ENCODE measurements around the gene NOM1. TPM values are rescaled to one million over a fixed set of nuclear protein-coding genes. Genes with fewer than 3 reads are reported as not detected.

Gene NOM1
- total RNA-seq, 1 donor from 2014 or later, result 47.2 TPM

- no peak for DNase-seq (ENCODE audit: low spot score)
- no peak overlapping the region for H3K4me3 Mint-ChIP-seq (ENCODE audit: low read depth)
- H3K4me1 Mint-ChIP-seq (ENCODE audit: low read depth), result no peaks in the 10 kb centered on the region
- H3K27ac Mint-ChIP-seq, result no peak overlapping the region
- intact Hi-C loops (cut with micrococcal nuclease), result no loop called here
- no peaks in the 10 kb centered on the region for H3K9me3 Mint-ChIP-seq
- no peaks in the 10 kb centered on the region for H3K27me3 Mint-ChIP-seq (ENCODE audit: low read depth)
- peaks cover 62% of the 10 kb centered on the region for H3K36me3 Mint-ChIP-seq (ENCODE audit: low read depth)
Measured at GRCh38 chr7:156969972-156970420, 20.5 kb downstream of the NOM1 start.

- peaks cover 60% of the 10 kb centered on the region for H3K36me3 Mint-ChIP-seq (ENCODE audit: low read depth)
- intact Hi-C loops (cut with micrococcal nuclease), result no loop called here
- H3K27me3 Mint-ChIP-seq (ENCODE audit: low read depth), result no peaks in the 10 kb centered on the region
- H3K4me3 Mint-ChIP-seq (ENCODE audit: low read depth), result no peak overlapping the region
- H3K4me1 Mint-ChIP-seq (ENCODE audit: low read depth), result no peaks in the 10 kb centered on the region
- H3K9me3 Mint-ChIP-seq, result peaks cover 11% of the 10 kb centered on the region
- no peak overlapping the region for H3K27ac Mint-ChIP-seq
- no peak for DNase-seq (ENCODE audit: low spot score)
Measured at GRCh38 chr7:156975620-156976019, 26.1 kb downstream of the NOM1 start.

- DNase-seq (ENCODE audit: low spot score), result no peak
- no peaks in the 10 kb centered on the region for H3K27me3 Mint-ChIP-seq (ENCODE audit: low read depth)
- H3K4me1 Mint-ChIP-seq (ENCODE audit: low read depth), result no peaks in the 10 kb centered on the region
- no peak overlapping the region for H3K27ac Mint-ChIP-seq
- H3K4me3 Mint-ChIP-seq (ENCODE audit: low read depth), result no peak overlapping the region
- peaks cover 52% of the 10 kb centered on the region for H3K36me3 Mint-ChIP-seq (ENCODE audit: low read depth)
- intact Hi-C loops (cut with micrococcal nuclease), result no loop called here
- H3K9me3 Mint-ChIP-seq, result peaks cover 11% of the 10 kb centered on the region
Measured at GRCh38 chr7:156979007-156979606, 29.6 kb downstream of the NOM1 start.

- Mint-ChIP-seq H3K27ac (no peak overlapping the region), H3K9me3 (peaks cover 11% of the 10 kb centered on the region), H3K27me3 (ENCODE audit: low read depth) (no peaks in the 10 kb centered on the region), H3K36me3 (ENCODE audit: low read depth) (peaks cover 51% of the 10 kb centered on the region), H3K4me3 (ENCODE audit: low read depth) (no peak overlapping the region), H3K4me1 (ENCODE audit: low read depth) (no peaks in the 10 kb centered on the region)
- DNase-seq (ENCODE audit: low spot score), result no peak
- intact Hi-C loops (cut with micrococcal nuclease), result no loop called here
Measured at GRCh38 chr7:156979711-156980110, 30.2 kb downstream of the NOM1 start.

GRCh38 chr7:156984174-156984891 is 34.8 kb downstream of the NOM1 start:
- H3K9me3 Mint-ChIP-seq, result peaks cover 6% of the 10 kb centered on the region
- DNase-seq (ENCODE audit: low spot score), result no peak
- no peaks in the 10 kb centered on the region for H3K27me3 Mint-ChIP-seq (ENCODE audit: low read depth)
- no peak overlapping the region for H3K4me3 Mint-ChIP-seq (ENCODE audit: low read depth)
- no peaks in the 10 kb centered on the region for H3K4me1 Mint-ChIP-seq (ENCODE audit: low read depth)
- H3K36me3 Mint-ChIP-seq (ENCODE audit: low read depth), result peaks cover 11% of the 10 kb centered on the region
- intact Hi-C loops (cut with micrococcal nuclease), result no loop called here
- H3K27ac Mint-ChIP-seq, result no peak overlapping the region

- H3K4me3 Mint-ChIP-seq (ENCODE audit: low read depth), result no peak overlapping the region
- intact Hi-C loops (cut with micrococcal nuclease), result no loop called here
- H3K27ac Mint-ChIP-seq, result no peak overlapping the region
- H3K27me3 Mint-ChIP-seq (ENCODE audit: low read depth), result no peaks in the 10 kb centered on the region
- DNase-seq (ENCODE audit: low spot score), result no peak
- H3K4me1 Mint-ChIP-seq (ENCODE audit: low read depth), result no peaks in the 10 kb centered on the region
- H3K36me3 Mint-ChIP-seq (ENCODE audit: low read depth), result peaks cover 5% of the 10 kb centered on the region
- no peaks in the 10 kb centered on the region for H3K9me3 Mint-ChIP-seq
Measured at GRCh38 chr7:156985101-156985992, 35.8 kb downstream of the NOM1 start.

GRCh38 chr7:156986378-156986777 is 36.9 kb downstream of the NOM1 start:
- Mint-ChIP-seq H3K27me3 (ENCODE audit: low read depth) (peaks cover 2% of the 10 kb centered on the region), H3K4me1 (ENCODE audit: low read depth) (no peaks in the 10 kb centered on the region), H3K9me3 (no peaks in the 10 kb centered on the region), H3K36me3 (ENCODE audit: low read depth) (peaks cover 5% of the 10 kb centered on the region), H3K27ac (no peak overlapping the region), H3K4me3 (ENCODE audit: low read depth) (no peak overlapping the region)
- intact Hi-C loops (cut with micrococcal nuclease), result no loop called here
- DNase-seq (ENCODE audit: low spot score), result no peak

- Mint-ChIP-seq H3K27me3 (ENCODE audit: low read depth) (peaks cover 2% of the 10 kb centered on the region), H3K27ac (no peak overlapping the region), H3K4me3 (ENCODE audit: low read depth) (no peak overlapping the region), H3K4me1 (ENCODE audit: low read depth) (no peaks in the 10 kb centered on the region), H3K9me3 (no peaks in the 10 kb centered on the region), H3K36me3 (ENCODE audit: low read depth) (no peaks in the 10 kb centered on the region)
- intact Hi-C loops (cut with micrococcal nuclease), result no loop called here
- no peak for DNase-seq (ENCODE audit: low spot score)
Measured at GRCh38 chr7:156988343-156989185, 39.1 kb downstream of the NOM1 start.

GRCh38 chr7:156989766-156990535 is 40.4 kb downstream of the NOM1 start:
- Mint-ChIP-seq H3K4me3 (ENCODE audit: low read depth) (no peak overlapping the region), H3K36me3 (ENCODE audit: low read depth) (no peaks in the 10 kb centered on the region), H3K9me3 (no peaks in the 10 kb centered on the region), H3K27ac (no peak overlapping the region), H3K4me1 (ENCODE audit: low read depth) (no peaks in the 10 kb centered on the region), H3K27me3 (ENCODE audit: low read depth) (peaks cover 4% of the 10 kb centered on the region)
- DNase-seq (ENCODE audit: low spot score), result no peak
- intact Hi-C loops (cut with micrococcal nuclease), result no loop called here

GRCh38 chr7:156993021-156993924 is 43.8 kb downstream of the NOM1 start:
- Mint-ChIP-seq H3K4me1 (ENCODE audit: low read depth) (no peaks in the 10 kb centered on the region), H3K9me3 (no peaks in the 10 kb centered on the region), H3K36me3 (ENCODE audit: low read depth) (no peaks in the 10 kb centered on the region), H3K4me3 (ENCODE audit: low read depth) (no peak overlapping the region), H3K27me3 (ENCODE audit: low read depth) (peaks cover 34% of the 10 kb centered on the region), H3K27ac (no peak overlapping the region)
- intact Hi-C loops (cut with micrococcal nuclease), result no loop called here
- no peak for DNase-seq (ENCODE audit: low spot score)

GRCh38 chr7:156993925-156994235 is 44.4 kb downstream of the NOM1 start:
- no peak overlapping the region for H3K27ac Mint-ChIP-seq
- no peaks in the 10 kb centered on the region for H3K4me1 Mint-ChIP-seq (ENCODE audit: low read depth)
- H3K4me3 Mint-ChIP-seq (ENCODE audit: low read depth), result no peak overlapping the region
- intact Hi-C loops (cut with micrococcal nuclease), result no loop called here
- peaks cover 40% of the 10 kb centered on the region for H3K27me3 Mint-ChIP-seq (ENCODE audit: low read depth)
- H3K36me3 Mint-ChIP-seq (ENCODE audit: low read depth), result no peaks in the 10 kb centered on the region
- DNase-seq (ENCODE audit: low spot score), result no peak
- H3K9me3 Mint-ChIP-seq, result no peaks in the 10 kb centered on the region
